PC-9 (cell line): ENCODE measurements around the gene MARS1.

Experiments
- EZH2 ChIP-seq: fragments of 200-600 bp; sonication (generic); IDR thresholded peaks from 2 replicates; pipeline ENCODE4 v1.8.0; 2017; ENCODE audit warnings: antibody characterized with exemption, low read depth
- TF ChIP-seq, protein P1 (sequence below): fragments of 200-600 bp; sonication (generic); conservative IDR thresholded peaks from 2 replicates; pipeline ENCODE4 v1.6.1; 2017; ENCODE audit warnings: mixed run types, antibody characterized with exemption, mild to moderate bottlenecking, moderate library complexity

DNA sequence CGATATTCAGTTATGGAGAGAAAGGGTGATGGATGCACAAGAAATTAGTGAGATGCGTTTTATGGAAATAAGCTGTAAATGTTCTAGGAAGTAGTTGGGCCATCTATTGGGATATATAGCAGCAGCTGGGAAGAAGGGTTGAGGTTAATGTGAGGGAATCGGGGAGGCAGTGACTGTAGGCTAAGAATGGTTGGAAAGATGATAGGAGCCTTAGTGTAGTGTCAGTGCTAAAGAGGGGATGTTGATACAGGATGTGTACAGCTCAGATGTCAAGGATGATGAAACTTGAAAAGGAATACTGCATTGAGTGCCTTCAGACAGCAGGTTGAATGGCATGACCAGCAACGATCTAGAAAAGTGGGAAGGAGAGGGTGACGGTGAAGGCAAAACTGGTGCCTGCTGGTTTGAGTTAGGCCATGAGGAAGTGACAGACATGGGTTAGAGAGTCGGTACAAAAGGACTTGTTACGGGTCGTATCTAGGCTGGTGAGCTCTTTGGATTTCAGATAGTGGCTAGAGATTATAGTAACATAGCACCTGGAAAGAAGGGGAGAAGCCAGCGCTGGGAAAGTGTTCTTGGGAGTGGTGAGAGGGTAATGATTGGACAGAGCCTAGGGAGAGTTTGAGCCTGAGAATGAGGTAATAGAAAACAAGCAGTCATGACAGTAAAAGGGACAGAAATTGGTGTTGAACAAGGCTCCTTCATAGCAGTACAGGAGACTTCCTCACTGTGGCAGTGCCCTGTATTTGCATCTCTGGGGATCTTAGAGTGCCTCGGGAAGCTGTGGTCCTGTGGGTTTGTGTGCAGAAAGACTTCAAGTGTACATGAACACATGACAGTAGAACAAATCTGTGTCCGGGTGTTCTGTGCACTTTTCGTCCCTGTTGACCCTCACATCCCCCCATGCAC, 9.6 kb downstream of the MARS1 start:
- TF ChIP-seq, protein P1, sequence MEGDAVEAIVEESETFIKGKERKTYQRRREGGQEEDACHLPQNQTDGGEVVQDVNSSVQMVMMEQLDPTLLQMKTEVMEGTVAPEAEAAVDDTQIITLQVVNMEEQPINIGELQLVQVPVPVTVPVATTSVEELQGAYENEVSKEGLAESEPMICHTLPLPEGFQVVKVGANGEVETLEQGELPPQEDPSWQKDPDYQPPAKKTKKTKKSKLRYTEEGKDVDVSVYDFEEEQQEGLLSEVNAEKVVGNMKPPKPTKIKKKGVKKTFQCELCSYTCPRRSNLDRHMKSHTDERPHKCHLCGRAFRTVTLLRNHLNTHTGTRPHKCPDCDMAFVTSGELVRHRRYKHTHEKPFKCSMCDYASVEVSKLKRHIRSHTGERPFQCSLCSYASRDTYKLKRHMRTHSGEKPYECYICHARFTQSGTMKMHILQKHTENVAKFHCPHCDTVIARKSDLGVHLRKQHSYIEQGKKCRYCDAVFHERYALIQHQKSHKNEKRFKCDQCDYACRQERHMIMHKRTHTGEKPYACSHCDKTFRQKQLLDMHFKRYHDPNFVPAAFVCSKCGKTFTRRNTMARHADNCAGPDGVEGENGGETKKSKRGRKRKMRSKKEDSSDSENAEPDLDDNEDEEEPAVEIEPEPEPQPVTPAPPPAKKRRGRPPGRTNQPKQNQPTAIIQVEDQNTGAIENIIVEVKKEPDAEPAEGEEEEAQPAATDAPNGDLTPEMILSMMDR, result no peak
- TF ChIP-seq EZH2, result no peak
